Body of pancreas (tissue), 4 donors: ENCODE data around the gene RBMY1J.

ENCODE experiments used
- POLR2A ChIP-seq, 3 donors: fragments of 450-650 bp; IDR thresholded peaks; one replicate each; pipeline ENCODE4 v1.6.1; 2016; ENCODE audit warnings: antibody characterized with exemption in 3 of 3, mild to moderate bottlenecking in 2 of 3
- TF ChIP-seq, protein P1 (sequence below), 7 experiments: fragments of 450-650 bp in 4 of 7; fragments of 200-600 bp in 3 of 7; sonication (generic) in 3 of 7; IDR thresholded peaks; one replicate each; pipeline ENCODE4 v1.5.1; 2016 to 2019; ENCODE audit warnings: antibody characterized with exemption in 7 of 7

DNA sequence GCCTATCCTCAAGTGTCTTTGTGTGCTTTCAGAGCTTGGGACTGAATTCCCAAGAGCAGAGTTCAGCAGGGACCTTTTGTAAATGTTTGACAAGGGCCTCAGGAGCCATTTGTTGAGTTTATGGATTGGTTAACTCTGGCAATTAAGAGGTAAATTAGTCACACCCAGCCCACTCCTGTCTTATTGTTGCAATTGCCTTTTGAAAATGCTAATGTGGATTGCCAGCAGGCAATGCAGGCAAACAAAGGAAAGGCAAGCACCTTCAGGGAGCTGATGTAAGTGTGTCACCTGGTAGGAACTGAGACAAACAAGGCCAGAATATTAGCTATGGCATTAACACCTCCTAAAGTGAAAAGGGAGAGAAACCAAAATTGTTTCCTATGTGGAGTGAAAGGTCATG is 29.7 kb upstream of the RBMY1J start:
- no peak for TF ChIP-seq POLR2A (IDR thresholded peaks at IDR 0.05)
- TF ChIP-seq, protein P1, sequence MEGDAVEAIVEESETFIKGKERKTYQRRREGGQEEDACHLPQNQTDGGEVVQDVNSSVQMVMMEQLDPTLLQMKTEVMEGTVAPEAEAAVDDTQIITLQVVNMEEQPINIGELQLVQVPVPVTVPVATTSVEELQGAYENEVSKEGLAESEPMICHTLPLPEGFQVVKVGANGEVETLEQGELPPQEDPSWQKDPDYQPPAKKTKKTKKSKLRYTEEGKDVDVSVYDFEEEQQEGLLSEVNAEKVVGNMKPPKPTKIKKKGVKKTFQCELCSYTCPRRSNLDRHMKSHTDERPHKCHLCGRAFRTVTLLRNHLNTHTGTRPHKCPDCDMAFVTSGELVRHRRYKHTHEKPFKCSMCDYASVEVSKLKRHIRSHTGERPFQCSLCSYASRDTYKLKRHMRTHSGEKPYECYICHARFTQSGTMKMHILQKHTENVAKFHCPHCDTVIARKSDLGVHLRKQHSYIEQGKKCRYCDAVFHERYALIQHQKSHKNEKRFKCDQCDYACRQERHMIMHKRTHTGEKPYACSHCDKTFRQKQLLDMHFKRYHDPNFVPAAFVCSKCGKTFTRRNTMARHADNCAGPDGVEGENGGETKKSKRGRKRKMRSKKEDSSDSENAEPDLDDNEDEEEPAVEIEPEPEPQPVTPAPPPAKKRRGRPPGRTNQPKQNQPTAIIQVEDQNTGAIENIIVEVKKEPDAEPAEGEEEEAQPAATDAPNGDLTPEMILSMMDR (IDR thresholded peaks at IDR 0.05), result no peak
